HG03571 (cell line): Measurements from ENCODE around the gene MTFR1L.

Experiments used
- ATAC-seq: cut with Tn5 transposase; IDR thresholded peaks from one replicate; pipeline ENCODE4 v1.9.1; 2021; ENCODE audit not compliant: unreplicated experiment

Gene MTFR1L

GRCh38 chr1:25877155-25877554 lies 57.4 kb downstream of the MTFR1L start:
- ATAC-seq, result no peak

GRCh38 chr1:25878690-25879089 lies 58.9 kb downstream of the MTFR1L start:
- ATAC-seq, result no peak

DNA sequence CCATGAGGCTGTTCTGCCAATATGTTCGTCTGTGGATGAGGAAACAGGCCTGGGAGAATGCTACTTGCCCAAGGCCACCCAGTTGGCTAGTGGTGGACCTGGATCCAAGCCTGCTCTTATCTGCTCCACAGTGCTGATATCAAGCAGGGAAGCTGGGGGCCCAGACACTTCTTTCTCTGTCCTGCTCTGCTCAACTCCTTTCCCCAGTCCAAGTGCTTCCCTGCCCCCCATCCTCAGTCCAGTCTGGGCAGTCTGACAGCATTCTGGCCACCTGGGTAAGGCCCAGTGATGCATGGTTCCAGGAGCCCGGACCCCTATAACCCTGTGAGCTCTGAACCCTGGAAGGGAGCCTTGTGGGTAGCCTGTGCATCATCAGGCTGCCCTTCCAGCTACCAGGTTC lies 59.9 kb downstream of the MTFR1L start:
- ATAC-seq, result no peak

- ATAC-seq, result no peak
These were observed 60.8 kb downstream of the MTFR1L start for GRCh38 chr1:25880518-25880917.

DNA sequence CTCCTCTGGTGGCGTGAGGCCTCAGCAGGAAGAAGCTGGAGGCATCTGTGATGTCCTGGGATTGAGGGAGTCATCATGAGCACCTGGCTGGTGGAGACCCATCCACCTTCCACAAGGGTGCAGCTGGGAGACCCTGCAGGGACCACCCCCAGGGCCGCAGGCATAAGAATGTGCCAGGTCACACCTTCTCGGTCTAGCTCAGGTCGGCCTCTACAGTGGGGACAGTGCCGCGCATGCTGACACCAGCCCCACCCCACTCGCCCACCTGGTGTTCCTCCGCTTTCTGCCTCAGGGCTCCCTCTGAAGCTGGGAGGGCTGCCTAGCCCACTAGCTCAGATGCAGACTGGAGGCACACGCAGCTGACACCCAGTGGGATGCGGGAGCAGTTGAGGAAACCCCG lies 61.5 kb downstream of the MTFR1L start:
- no peak for ATAC-seq
